Measurements from ENCODE around the gene TMEM131.

The TMEM131 gene

DNA sequence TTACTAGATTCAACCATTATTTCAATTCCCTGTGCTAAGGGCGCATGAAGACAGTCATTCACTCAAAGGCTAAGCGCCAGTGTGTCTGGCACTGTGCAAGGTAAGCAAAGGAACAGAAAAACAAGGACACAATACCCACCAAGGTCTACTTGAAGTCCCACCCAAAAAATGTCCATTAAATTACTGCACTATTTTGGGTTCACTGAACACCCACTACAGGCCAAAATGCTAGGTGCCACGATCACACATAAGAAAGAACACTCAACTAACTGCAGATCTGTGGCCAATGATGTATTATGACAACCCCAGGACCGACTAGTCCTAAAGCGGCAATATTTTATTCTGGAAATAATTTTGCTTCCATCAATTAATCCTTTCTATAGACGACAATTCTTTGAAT lies 1.8 kb downstream of the TMEM131 start:
- peak overlapping the region in 1 of 2 experiments; percentile 97; a peak in 2 of 4 replicates for H3K4me3 ChIP-seq (ENCODE audit: low read depth in 1 of 2, low read length in 2 of 2)
- peaks cover 14% of the 10 kb centered on the region; the same call in 1 of the 2 replicates for H4K20me1 ChIP-seq (ENCODE audit: insufficient read depth, low read length)
- peak overlapping the region; percentile 86; the same call in 1 of the 2 replicates for H3K9ac ChIP-seq (ENCODE audit: low read depth, low read length)
- H3K9me3 ChIP-seq (ENCODE audit: insufficient read depth, low read length, severe bottlenecking): no peaks in the 10 kb centered on the region
- H3K27ac ChIP-seq (ENCODE audit: low read length): no peak overlapping the region
- TF ChIP-seq EZH2 (IDR thresholded peaks at IDR 0.05; ENCODE audit: borderline replicate concordance, low read depth, low read length, severe bottlenecking): no peak
- TF ChIP-seq, protein P1, sequence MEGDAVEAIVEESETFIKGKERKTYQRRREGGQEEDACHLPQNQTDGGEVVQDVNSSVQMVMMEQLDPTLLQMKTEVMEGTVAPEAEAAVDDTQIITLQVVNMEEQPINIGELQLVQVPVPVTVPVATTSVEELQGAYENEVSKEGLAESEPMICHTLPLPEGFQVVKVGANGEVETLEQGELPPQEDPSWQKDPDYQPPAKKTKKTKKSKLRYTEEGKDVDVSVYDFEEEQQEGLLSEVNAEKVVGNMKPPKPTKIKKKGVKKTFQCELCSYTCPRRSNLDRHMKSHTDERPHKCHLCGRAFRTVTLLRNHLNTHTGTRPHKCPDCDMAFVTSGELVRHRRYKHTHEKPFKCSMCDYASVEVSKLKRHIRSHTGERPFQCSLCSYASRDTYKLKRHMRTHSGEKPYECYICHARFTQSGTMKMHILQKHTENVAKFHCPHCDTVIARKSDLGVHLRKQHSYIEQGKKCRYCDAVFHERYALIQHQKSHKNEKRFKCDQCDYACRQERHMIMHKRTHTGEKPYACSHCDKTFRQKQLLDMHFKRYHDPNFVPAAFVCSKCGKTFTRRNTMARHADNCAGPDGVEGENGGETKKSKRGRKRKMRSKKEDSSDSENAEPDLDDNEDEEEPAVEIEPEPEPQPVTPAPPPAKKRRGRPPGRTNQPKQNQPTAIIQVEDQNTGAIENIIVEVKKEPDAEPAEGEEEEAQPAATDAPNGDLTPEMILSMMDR (IDR thresholded peaks at IDR 0.05; ENCODE audit: borderline replicate concordance, extremely low read depth, low read length, poor library complexity, severe bottlenecking): no peak
- peaks cover 33% of the 10 kb centered on the region for H3K4me1 ChIP-seq (ENCODE audit: insufficient read depth, low read length)
- no peaks in the 10 kb centered on the region for H3K27me3 ChIP-seq (ENCODE audit: insufficient read depth, low read length, poor library complexity)
- H2AFZ ChIP-seq (ENCODE audit: low read depth, low read length): no peak overlapping the region
- no peak for ATAC-seq (ENCODE audit: insufficient read depth, low read depth)
- H3K4me2 ChIP-seq (ENCODE audit: insufficient read depth, low read length): peak overlapping the region; percentile 95
- no peak for DNase-seq
- no peaks in the 10 kb centered on the region for H3K36me3 ChIP-seq (ENCODE audit: insufficient read depth, low read length)
- H3K79me2 ChIP-seq (ENCODE audit: insufficient read depth, low read length): peaks cover 65% of the 10 kb centered on the region

GRCh38 chr2:97992836-97993825 lies 2.6 kb downstream of the TMEM131 start:
- Histone ChIP-seq H3K4me2 (ENCODE audit: insufficient read depth, low read length) (peak overlapping the region; percentile 95), H3K79me2 (ENCODE audit: insufficient read depth, low read length) (peaks cover 73% of the 10 kb centered on the region), H3K27me3 (ENCODE audit: insufficient read depth, low read length, poor library complexity) (no peaks in the 10 kb centered on the region), H3K4me3 (ENCODE audit: low read depth in 1 of 2, low read length in 2 of 2) (peak overlapping the region in 1 of 2 experiments; percentile 97; a peak in 2 of 4 replicates), H3K9me3 (ENCODE audit: insufficient read depth, low read length, severe bottlenecking) (no peaks in the 10 kb centered on the region), H2AFZ (ENCODE audit: low read depth, low read length) (no peak overlapping the region), H3K9ac (ENCODE audit: low read depth, low read length) (no peak overlapping the region; the same call in 1 of the 2 replicates), H3K4me1 (ENCODE audit: insufficient read depth, low read length) (peaks cover 33% of the 10 kb centered on the region), H3K36me3 (ENCODE audit: insufficient read depth, low read length) (no peaks in the 10 kb centered on the region), H3K27ac (ENCODE audit: low read length) (no peak overlapping the region), H4K20me1 (ENCODE audit: insufficient read depth, low read length) (peaks cover 14% of the 10 kb centered on the region; the same call in 1 of the 2 replicates)
- DNase-seq (no peak), ATAC-seq (ENCODE audit: insufficient read depth, low read depth) (no peak)
- TF ChIP-seq EZH2 (IDR thresholded peaks at IDR 0.05; ENCODE audit: borderline replicate concordance, low read depth, low read length, severe bottlenecking): no peak
- TF ChIP-seq, protein P1 (IDR thresholded peaks at IDR 0.05; ENCODE audit: borderline replicate concordance, extremely low read depth, low read length, poor library complexity, severe bottlenecking): no peak

GRCh38 chr2:97991081-97991856 lies 4.5 kb downstream of the TMEM131 start:
- ATAC-seq (ENCODE audit: insufficient read depth, low read depth) (no peak), DNase-seq (no peak)
- Histone ChIP-seq H3K9me3 (ENCODE audit: insufficient read depth, low read length, severe bottlenecking) (peaks cover 2% of the 10 kb centered on the region), H3K27ac (ENCODE audit: low read length) (no peak overlapping the region), H3K36me3 (ENCODE audit: insufficient read depth, low read length) (no peaks in the 10 kb centered on the region), H4K20me1 (ENCODE audit: insufficient read depth, low read length) (peaks cover 14% of the 10 kb centered on the region; the same call in 1 of the 2 replicates), H3K4me1 (ENCODE audit: insufficient read depth, low read length) (peaks cover 26% of the 10 kb centered on the region), H3K4me2 (ENCODE audit: insufficient read depth, low read length) (peak overlapping the region; percentile 21; the same call in 1 of the 2 replicates), H3K4me3 (ENCODE audit: low read depth in 1 of 2, low read length in 2 of 2) (no peak overlapping the region), H3K27me3 (ENCODE audit: insufficient read depth, low read length, poor library complexity) (no peaks in the 10 kb centered on the region), H3K79me2 (ENCODE audit: insufficient read depth, low read length) (peaks cover 91% of the 10 kb centered on the region), H2AFZ (ENCODE audit: low read depth, low read length) (no peak overlapping the region), H3K9ac (ENCODE audit: low read depth, low read length) (no peak overlapping the region)
- TF ChIP-seq EZH2 (IDR thresholded peaks at IDR 0.05; ENCODE audit: borderline replicate concordance, low read depth, low read length, severe bottlenecking): no peak
- TF ChIP-seq, protein P1 (IDR thresholded peaks at IDR 0.05; ENCODE audit: borderline replicate concordance, extremely low read depth, low read length, poor library complexity, severe bottlenecking): no peak

All from DND-41 (cell line).